K562 (cell line): ENCODE results near the gene COL6A1. TPM values are rescaled to one million over a fixed set of nuclear protein-coding genes. Genes with fewer than 3 reads are reported as not detected.

Experiments
- ATAC-seq: fragments of 200-7000 bp; cut with Tn5 transposase; 3 replicates; pipeline ENCODE4 v1.9.1; 2020; ENCODE audit warnings: moderate library complexity
- BruUV-seq: library from RNA; stranded (reverse); fragments of 400-500 nt; replicated peaks from 2 replicates; lab custom pipeline; 2021; lab: Mats Ljungman, UMichigan
- CTCF ChIA-PET: fragments of 300-600 bp; formaldehyde crosslinking; extraction: SDS; loops from one replicate; lab custom pipeline; 2021; ENCODE audit warnings: low intra/inter-chr PET ratio; lab: Yijun Ruan, JAX
- POLR2A ChIA-PET: fragments of 300-600, 350-650 bp; sonication (Branson Sonifier 250); formaldehyde crosslinking; extraction: SDS; loops from one replicate; lab custom pipeline; 2021; ENCODE audit warnings: antibody characterized with exemption, inconsistent platforms; lab: Yijun Ruan, JAX
- DNase-seq, 4 experiments: peaks; one replicate each; pipeline versions ENCODE4 v3.0.0 to v3.0.0-alpha.2; 2011 to 2018; ENCODE audit warnings: low spot score in 3 of 4, mixed read lengths in 3 of 4; ENCODE audit errors: extremely low read depth in 1 of 4
- FAIRE-seq: peaks from 2 replicates; lab custom pipeline; 2011; peaks lifted over from hg19 to GRCh38; lab: Jason Lieb, UNC
- H2AFZ ChIP-seq: 2 replicates; pipeline ENCODE4 v1.6.0; 2011; ENCODE audit warnings: low read depth, low read length, control low read depth, inconsistent platforms
- H3K27ac ChIP-seq: fragments of 200-600 bp; 3 replicates; pipeline ENCODE4 v1.8.0; 2011; ENCODE audit warnings: low read depth, mild to moderate bottlenecking, control low read depth, inconsistent platforms, low read length, moderate library complexity, mixed read lengths; ENCODE audit errors: extremely low read depth
- H3K27me3 ChIP-seq, 2 experiments: fragments of 300-600 bp in 1 of 2; 2 replicates in 1 of 2; 3 replicates in 1 of 2; pipeline versions ENCODE4 v1.6.0 to v1.8.0; 2011; ENCODE audit warnings: inconsistent platforms in 2 of 2, low read length in 2 of 2, mild to moderate bottlenecking in 1 of 2, mixed read lengths in 1 of 2, moderate library complexity in 1 of 2; ENCODE audit not compliant: control insufficient read depth in 2 of 2, insufficient read depth in 2 of 2
- H3K36me3 ChIP-seq: fragments of 300-600 bp; 3 replicates; pipeline ENCODE4 v1.8.0; 2011; ENCODE audit warnings: mild to moderate bottlenecking, low read length, inconsistent platforms; ENCODE audit not compliant: control insufficient read depth, insufficient read depth
- H3K4me1 ChIP-seq, 2 experiments: fragments of 200-600 bp in 1 of 2; replicated peaks in 1 of 2; 2 replicates in 1 of 2; 3 replicates in 1 of 2; pipeline versions ENCODE4 v1.5.1 to v1.8.0; 2011; ENCODE audit warnings: inconsistent platforms in 2 of 2, low read length in 2 of 2, mild to moderate bottlenecking in 1 of 2, mixed read lengths in 1 of 2, moderate library complexity in 1 of 2; ENCODE audit not compliant: control insufficient read depth in 2 of 2, insufficient read depth in 2 of 2
- H3K4me2 ChIP-seq: 2 replicates; pipeline ENCODE4 v1.6.1; 2011; ENCODE audit warnings: low read length, control low read depth, inconsistent platforms, mixed read lengths; ENCODE audit not compliant: insufficient read depth
- H3K4me3 ChIP-seq: fragments of 200-600 bp; sonication (generic), shearing (Covaris generic); 2 replicates; pipeline ENCODE4 v1.5.1; 2016; ENCODE audit warnings: control low read depth, inconsistent platforms
- H3K79me2 ChIP-seq: fragments of 200-600 bp; 3 replicates; pipeline ENCODE4 v1.8.0; 2011; ENCODE audit warnings: low read length, inconsistent platforms; ENCODE audit not compliant: control insufficient read depth, insufficient read depth
- H3K9ac ChIP-seq, 2 experiments: 2 replicates each; pipeline versions ENCODE4 v1.6.0 to v1.6.1; 2011; ENCODE audit warnings: low read depth in 2 of 2, low read length in 2 of 2, control low read depth in 1 of 2, inconsistent platforms in 1 of 2, mild to moderate bottlenecking in 1 of 2, mixed read lengths in 1 of 2; ENCODE audit not compliant: insufficient read depth in 1 of 2
- H3K9me1 ChIP-seq: one replicate; pipeline ENCODE4 v1.6.0; 2011; ENCODE audit warnings: inconsistent platforms, mild to moderate bottlenecking, low read length, moderate library complexity; ENCODE audit not compliant: control insufficient read depth, insufficient read depth
- H3K9me3 ChIP-seq: replicated peaks from 2 replicates; pipeline ENCODE4 v1.5.1; 2011; ENCODE audit warnings: low read depth, low read length, inconsistent platforms; ENCODE audit not compliant: control insufficient read depth, insufficient read depth
- H4K20me1 ChIP-seq: replicated peaks from 2 replicates; pipeline ENCODE4 v1.6.1; 2011; ENCODE audit warnings: low read length, inconsistent platforms, mixed read lengths; ENCODE audit not compliant: control insufficient read depth, insufficient read depth
- CSDE1 ChIP-seq, 2 experiments: fragments of 450-650 bp; IDR thresholded peaks; 2 replicates each; pipeline ENCODE4 v1.6.1; 2016; ENCODE audit warnings: mild to moderate bottlenecking in 1 of 2
- KAT2B ChIP-seq: IDR thresholded peaks from one replicate; pipeline ENCODE4 v1.6.1; 2012; ENCODE audit warnings: low read depth, mild to moderate bottlenecking, control low read depth, inconsistent platforms, low read length, moderate library complexity
- PPARD ChIP-seq: fragments of 250-450 bp; sonication (Bioruptor Pico); IDR thresholded peaks from 2 replicates; pipeline ENCODE4 v1.8.0; 2022; ENCODE audit warnings: inconsistent platforms, mild to moderate bottlenecking, moderate library complexity
- SPI1 ChIP-seq: IDR thresholded peaks from 2 replicates; pipeline ENCODE4 v1.6.1; 2011; ENCODE audit warnings: low read depth, low read length, control low read depth, borderline replicate concordance
- U2AF1 ChIP-seq: fragments of 200-400 bp; formaldehyde crosslinking; optimal IDR thresholded peaks from 2 replicates; pipeline ENCODE3; 2017; ENCODE audit warnings: mild to moderate bottlenecking, low read depth, low read length, moderate library complexity
- U2AF2 ChIP-seq: fragments of 200-400 bp; formaldehyde crosslinking; optimal IDR thresholded peaks from 2 replicates; pipeline ENCODE3; 2017; ENCODE audit warnings: low read depth, mild to moderate bottlenecking, low read length
- ZNF12 ChIP-seq: sonication (generic); formaldehyde crosslinking; IDR thresholded peaks from 2 replicates; pipeline ENCODE4 v1.4.0; 2020; ENCODE audit warnings: mild to moderate bottlenecking, missing genetic modification reagents
- ZNF133 ChIP-seq: fragments of 250-450 bp; sonication (Bioruptor Pico); IDR thresholded peaks from 2 replicates; pipeline ENCODE4 v1.4.0; 2020; ENCODE audit warnings: mild to moderate bottlenecking
- WGBS: fragments of 100-300 bp; shearing (Covaris generic); methylation state at CpG from one replicate; pipeline ENCODE4 v1.1.6; 2016; ENCODE audit warnings: low coverage, mixed read lengths; ENCODE audit not compliant: insufficient coverage; ENCODE audit errors: missing lambda C conversion rate; 5-methylcytosine and 5-hydroxymethylcytosine counted together
- in situ Hi-C: fragments of 300-500 bp; cut with MboI; formaldehyde crosslinking; loops from 4 replicates; pipeline ENCODE4 v1.15.0; 2018; ENCODE audit warnings: inconsistent platforms, mixed read lengths
- intact Hi-C: fragments of 100-400 bp; cut with micrococcal nuclease; formaldehyde crosslinking; loops from 2 replicates; pipeline ENCODE4 v1.14.2; 2022
- polyA plus RNA-seq, 8 experiments: library from polyadenylated mRNA; depleted of rRNA in 4 of 8; stranded (reverse) in 5 of 8; unstranded in 3 of 8; fragments of >200 nt; fragmentation: Nextera tagmentation in 2 of 8; fragmentation: Illumina TruSeq in 1 of 8; extraction: Ambion mirVana in 2 of 8; extraction: Trizol in 1 of 8; gene quantifications; 2 replicates each; pipeline versions ENCODE4 v1.2.1 to v1.2.3, GENCODE V29; 2011 to 2014; ENCODE audit warnings: inconsistent platforms in 1 of 8, missing spikeins in 1 of 8
- total RNA-seq, 7 experiments: library from RNA; depleted of rRNA in 6 of 7; stranded (reverse); fragments of >200 nt in 6 of 7; fragmentation: Illumina TruSeq in 2 of 7; extraction: Trizol in 2 of 7; gene quantifications; 2 replicates each; pipeline versions ENCODE4 v1.2.1 to v1.2.3, GENCODE V29; 2011 to 2021; ENCODE audit warnings: low replicate concordance in 1 of 7
- TF ChIP-seq, protein P1 (sequence below): fragments of 250-450 bp; sonication (Bioruptor Pico); IDR thresholded peaks from 2 replicates; pipeline ENCODE4 v1.8.0; 2022; ENCODE audit warnings: inconsistent platforms
- TF ChIP-seq, protein P2 (sequence below), 2 experiments: fragments of 250-450 bp in 1 of 2; fragments of 450-650 bp in 1 of 2; sonication (Bioruptor Pico) in 1 of 2; IDR thresholded peaks; 2 replicates each; pipeline versions ENCODE4 v1.6.1 to v1.8.0; 2016 to 2021; ENCODE audit warnings: mild to moderate bottlenecking in 2 of 2, moderate library complexity in 2 of 2, missing compliant biosample characterization in 1 of 2, missing genetic modification characterization in 1 of 2
- TF ChIP-seq, protein P3 (sequence below): fragments of 250-450 bp; sonication (Bioruptor Pico); IDR thresholded peaks from 2 replicates; pipeline ENCODE4 v1.5.0; 2021

Gene COL6A1
- total and polyA plus RNA-seq, 9 of the 15 experiments (the other 6 are each of a cell fraction or from before 2014, with no cell fraction given) = 0.07 to 1.3 (median 0.14) TPM; not detected in 3

DNA sequence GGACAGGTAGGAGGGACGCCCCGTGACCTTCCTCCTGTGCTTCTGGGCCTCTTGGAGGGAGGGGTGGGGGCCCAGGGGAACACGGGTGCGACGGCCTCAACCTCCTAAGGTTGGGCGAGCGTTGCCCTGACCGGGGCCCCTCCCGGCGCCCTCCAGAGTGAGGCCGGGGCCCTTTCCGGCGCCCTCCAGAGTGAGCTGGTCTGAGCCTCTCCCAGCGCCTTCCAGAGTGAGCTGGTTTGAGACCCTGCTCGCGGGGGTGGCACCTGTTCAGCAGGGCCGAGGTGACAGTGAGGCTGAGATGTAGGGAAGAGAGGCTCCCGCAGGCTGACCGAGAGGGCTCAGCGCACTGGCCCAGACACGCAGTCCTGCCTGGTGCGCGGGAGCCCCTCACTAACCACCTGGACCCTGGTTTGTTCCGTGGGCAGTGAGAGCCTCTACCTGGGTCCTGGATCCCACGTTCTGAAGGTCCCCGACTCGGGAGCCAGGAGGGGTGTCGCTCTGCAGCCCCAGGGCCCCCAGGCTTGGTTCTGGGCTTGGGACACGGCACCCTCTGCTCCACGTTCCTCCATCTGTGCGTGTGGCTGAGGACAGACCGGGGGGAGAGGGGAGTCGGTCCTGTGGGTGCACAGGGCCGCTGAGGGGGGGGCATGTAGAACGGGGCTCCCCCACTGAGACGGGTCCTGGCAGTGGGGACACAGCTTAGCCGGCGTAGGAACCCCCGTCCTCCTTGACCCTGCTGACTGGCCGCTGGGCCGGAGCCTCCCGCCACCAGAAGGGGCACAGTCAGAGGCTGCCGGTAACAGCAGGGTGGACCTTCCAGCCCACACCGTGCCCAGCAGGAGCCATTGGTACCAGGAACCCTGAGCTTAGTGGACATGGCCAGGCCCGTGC, 1.4 kb downstream of the COL6A1 start (continued):
- TF ChIP-seq, protein P1, sequence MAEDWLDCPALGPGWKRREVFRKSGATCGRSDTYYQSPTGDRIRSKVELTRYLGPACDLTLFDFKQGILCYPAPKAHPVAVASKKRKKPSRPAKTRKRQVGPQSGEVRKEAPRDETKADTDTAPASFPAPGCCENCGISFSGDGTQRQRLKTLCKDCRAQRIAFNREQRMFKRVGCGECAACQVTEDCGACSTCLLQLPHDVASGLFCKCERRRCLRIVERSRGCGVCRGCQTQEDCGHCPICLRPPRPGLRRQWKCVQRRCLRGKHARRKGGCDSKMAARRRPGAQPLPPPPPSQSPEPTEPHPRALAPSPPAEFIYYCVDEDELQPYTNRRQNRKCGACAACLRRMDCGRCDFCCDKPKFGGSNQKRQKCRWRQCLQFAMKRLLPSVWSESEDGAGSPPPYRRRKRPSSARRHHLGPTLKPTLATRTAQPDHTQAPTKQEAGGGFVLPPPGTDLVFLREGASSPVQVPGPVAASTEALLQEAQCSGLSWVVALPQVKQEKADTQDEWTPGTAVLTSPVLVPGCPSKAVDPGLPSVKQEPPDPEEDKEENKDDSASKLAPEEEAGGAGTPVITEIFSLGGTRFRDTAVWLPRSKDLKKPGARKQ (CRISPR knock-in tag) = no peak
- no peak for TF ChIP-seq U2AF1

DNA sequence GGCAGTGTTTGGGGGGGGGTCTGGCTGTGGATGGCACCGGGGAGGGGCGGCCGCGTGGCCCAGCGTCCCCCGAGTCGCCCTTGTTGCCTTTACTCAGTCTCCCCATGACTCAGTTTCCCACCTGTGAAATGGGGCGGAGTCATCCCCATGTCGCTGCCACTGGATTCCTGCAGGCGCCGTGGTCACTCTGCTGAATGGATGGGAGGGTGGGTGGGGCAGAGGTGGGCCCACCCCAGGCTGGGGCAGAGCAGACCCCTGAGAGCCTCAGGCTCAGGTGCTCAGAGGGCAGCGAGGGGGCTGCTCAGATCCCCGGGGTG, 2.0 kb downstream of the COL6A1 start:
- H4K20me1 ChIP-seq = peaks cover 5% of the 10 kb centered on the region; the same call in 1 of the 2 replicates
- in situ Hi-C loops = no loop called here
- H2AFZ ChIP-seq = no peak overlapping the region
- H3K9me1 ChIP-seq = peaks cover 2% of the 10 kb centered on the region
- no peaks in the 10 kb centered on the region for H3K79me2 ChIP-seq
- DNase-seq = no peak
- H3K36me3 ChIP-seq = no peaks in the 10 kb centered on the region
- H3K4me3 ChIP-seq = no peak overlapping the region
- no peaks in the 10 kb centered on the region; the same call in 1 of the 2 replicates for H3K9me3 ChIP-seq
- POLR2A ChIA-PET = interaction anchor here (0.9 to 1.3 kb wide), 2 partner anchors 12 to 29 kb away, joined by 3 to 4 read pairs; no protein-coding TSS in a partner anchor
- 9% methylated on average over 11 of the region's 13 CpGs for WGBS
- peaks cover 6 to 61% of the 10 kb centered on the region in 2 experiments; a peak in 4 of 5 replicates for H3K4me1 ChIP-seq
- no TSS peak for BruUV-seq
- no peak for FAIRE-seq
- ATAC-seq = no peak
- intact Hi-C loops = no loop called here
- H3K27me3 ChIP-seq = peaks cover 29 to 67% of the 10 kb centered on the region in 2 experiments; a peak in 4 of 5 replicates
- H3K9ac ChIP-seq = no peak overlapping the region
- CTCF ChIA-PET = no interaction called here
- H3K4me2 ChIP-seq = no peak overlapping the region
- no peak overlapping the region for H3K27ac ChIP-seq
- TF ChIP-seq, protein P2, sequence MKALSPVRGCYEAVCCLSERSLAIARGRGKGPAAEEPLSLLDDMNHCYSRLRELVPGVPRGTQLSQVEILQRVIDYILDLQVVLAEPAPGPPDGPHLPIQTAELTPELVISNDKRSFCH (CRISPR knock-in tag; IDR thresholded peaks at IDR 0.05) = no peak
- TF ChIP-seq, protein P2 (tag; IDR thresholded peaks at IDR 0.05) = no peak
- TF ChIP-seq ZNF12 (CRISPR knock-in tag) = no peak
- TF ChIP-seq U2AF2 = no peak
- no peak for TF ChIP-seq CSDE1 (IDR thresholded peaks at IDR 0.05)
- TF ChIP-seq PPARD (CRISPR knock-in tag) = no peak
- TF ChIP-seq, protein P3, sequence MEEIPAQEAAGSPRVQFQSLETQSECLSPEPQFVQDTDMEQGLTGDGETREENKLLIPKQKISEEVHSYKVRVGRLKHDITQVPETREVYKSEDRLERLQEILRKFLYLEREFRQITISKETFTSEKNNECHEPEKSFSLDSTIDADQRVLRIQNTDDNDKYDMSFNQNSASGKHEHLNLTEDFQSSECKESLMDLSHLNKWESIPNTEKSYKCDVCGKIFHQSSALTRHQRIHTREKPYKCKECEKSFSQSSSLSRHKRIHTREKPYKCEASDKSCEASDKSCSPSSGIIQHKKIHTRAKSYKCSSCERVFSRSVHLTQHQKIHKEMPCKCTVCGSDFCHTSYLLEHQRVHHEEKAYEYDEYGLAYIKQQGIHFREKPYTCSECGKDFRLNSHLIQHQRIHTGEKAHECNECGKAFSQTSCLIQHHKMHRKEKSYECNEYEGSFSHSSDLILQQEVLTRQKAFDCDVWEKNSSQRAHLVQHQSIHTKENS (CRISPR knock-in tag) = no peak
- no peak for TF ChIP-seq ZNF133 (CRISPR knock-in tag)
- no peak for TF ChIP-seq SPI1
- no peak for TF ChIP-seq KAT2B
